ENCODE results near the gene FAM171A2.
A peak's percentile ranks its signal among the peaks of the same experiment; 100 is the strongest.

The FAM171A2 gene

DNA sequence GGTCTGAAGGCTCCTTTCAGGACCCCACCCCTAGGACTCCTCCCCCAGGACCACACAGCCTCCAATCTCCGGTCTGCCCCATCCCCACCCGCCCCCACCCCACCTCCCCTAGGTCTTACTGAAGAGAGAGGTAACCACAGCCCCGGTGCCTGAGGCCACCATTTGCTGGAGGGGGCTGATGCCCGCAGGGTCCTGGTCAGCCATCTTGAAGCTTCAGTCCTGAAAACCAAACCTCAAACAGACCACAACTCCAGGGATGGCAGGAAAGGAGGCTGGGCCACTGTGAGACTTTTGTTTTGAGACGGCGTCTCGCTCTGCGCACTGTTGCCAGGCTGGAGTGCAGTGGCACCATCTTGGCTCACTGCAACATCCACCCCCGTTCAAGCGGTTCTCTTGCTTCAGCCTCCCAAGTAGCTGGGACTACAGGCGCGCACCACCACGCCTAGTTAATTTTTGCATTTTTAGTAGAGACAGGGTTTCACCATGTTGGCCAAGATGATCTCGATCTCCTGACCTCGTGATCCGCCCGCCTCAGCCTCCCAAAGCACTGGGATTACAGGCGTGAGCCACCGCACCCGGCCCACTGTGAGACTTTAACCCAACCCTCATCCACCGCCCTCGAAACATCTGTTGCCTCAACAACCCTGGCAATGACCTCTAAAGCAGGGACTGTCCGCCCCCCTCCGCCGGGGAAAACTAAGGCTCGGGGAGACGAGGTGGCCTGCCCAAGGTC, 40.1 kb downstream of the FAM171A2 start:
- DNase-seq (ENCODE audit: low spot score) (no peak), FAIRE-seq (no peak)

DNA sequence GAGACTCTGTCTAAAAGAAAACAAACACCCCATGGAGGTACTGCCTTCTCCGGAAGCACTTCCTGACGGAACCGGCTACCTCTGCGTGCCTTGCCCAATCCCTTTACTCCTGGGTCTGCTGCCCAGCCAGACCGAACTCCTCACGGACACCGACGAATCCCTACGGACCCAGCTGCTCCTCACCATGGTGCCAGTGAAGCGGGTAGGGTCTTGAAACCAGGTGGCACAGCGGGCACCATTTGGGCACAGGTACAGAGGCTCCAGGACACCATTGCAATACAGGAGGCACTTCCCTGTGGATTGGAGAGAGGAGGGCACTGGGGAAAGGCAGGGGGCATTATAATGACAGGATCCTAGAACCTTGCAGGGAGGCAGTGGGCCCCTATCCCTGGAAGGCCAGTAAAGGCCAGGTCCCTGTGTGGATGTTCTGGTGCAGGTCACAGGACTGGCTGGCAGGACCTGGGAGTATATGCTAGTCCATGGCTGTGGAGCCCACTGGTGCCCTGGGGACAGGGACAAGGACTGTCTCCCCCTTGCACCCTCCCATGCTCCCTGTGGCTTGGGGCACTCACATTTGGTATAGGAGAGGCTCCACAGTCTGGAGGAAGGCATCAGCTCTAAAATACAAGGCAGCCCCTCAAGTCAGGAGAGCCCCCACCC, 41.3 kb downstream of the FAM171A2 start:
- no peak for DNase-seq (ENCODE audit: low spot score)
- FAIRE-seq = no peak

DNA sequence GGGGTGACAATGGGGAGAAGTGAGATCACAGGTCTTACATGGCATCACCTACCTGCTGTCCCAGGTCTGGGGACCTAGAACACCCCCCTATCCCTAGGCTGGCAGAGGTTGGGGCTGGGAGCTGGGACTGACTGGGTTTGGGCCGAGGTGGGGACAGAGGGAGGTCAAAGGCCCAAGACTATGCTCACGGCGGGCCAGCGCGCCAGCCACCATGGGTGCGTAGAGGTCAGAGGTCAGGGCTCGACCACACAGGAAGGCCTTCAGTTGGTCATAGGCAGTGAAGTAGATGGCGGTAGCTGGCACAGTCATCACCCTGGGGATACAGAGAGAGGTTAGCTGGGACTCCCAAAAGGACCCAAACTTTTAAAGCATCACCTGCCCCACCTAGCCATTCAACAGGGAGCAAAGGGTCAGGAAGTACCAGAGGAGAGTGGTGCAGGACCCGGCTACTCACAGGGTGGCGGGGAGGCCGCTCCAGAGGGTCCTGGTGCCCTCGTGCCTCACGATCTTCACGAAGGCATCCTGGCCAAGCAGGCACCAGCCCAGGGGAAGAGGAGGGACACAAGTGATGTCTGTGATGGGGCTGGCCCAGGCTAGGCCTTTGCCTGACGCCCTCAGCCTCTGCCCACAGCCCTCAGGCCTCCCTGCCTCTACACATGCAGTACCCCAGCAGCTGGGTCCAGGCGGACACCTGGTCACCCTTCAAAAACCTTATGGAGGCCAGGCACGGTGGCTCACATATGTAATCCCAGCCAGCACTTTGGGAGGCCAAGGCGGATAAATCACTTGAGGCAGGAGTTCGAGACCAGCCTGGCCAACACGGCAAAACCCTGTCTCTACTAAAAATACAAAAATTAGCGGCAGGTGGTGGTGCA, 42.2 kb downstream of the FAM171A2 start:
- DNase-seq (ENCODE audit: low spot score) = no peak
- no peak for FAIRE-seq

DNA sequence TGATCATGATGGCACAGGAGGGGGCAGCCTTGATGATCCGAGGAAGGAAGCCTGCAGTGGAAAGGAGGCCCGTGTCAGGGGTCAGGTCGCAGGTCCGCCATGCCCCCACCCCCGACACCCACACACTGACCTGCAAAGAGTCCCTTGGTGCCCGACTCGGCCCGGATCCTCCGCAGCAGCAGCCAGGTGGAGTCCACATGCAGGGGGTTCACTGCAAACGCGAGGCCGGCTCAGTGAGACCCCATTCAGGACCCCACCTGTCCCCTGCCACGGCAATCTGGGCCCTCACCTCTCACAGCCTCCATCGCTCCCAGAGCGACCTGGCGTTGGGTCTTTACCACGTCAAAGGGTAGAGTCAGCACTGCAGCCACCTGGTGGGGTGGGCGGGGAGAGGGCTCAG, 43.6 kb downstream of the FAM171A2 start:
- FAIRE-seq = no peak

DNA sequence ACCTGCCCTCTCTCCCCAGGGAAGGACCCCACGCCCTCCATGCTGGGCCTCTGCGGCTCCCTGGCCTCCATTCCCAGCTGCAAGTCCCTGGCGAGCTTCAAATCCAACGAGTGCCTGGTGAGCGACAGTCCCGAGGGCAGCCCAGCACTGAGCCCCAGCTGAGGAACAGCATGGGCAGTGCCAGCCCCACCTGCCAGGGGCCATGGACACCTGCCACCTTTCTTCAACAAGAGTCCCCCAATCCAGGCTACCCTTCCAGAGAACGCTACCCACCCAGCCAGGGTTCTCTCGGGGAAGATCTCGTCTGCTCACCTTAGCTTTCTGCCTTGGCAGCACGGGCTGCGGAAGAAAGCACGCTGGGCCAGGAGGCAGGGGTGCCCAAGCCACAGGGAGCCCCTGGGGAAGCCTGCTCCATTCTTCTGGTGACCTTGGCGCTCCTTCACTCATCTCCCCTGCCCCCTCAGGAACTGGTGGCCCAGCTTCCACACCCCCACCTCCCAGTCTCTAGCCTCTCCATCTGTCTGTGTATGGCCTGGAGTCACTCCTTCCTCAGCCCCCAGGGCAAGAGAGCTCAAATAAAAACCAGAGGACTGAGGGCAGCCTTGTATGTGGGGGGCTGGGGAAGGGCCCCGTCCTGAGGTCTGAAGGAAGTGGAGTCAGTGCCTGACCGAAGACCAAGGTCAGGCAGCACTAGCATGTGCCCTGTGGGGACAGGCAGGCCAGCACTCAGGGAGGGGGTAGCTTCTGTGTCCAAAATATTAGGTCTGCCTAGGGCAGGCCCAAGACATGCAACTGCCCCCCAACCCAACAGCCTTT, 45.4 kb downstream of the FAM171A2 start:
- no peak for FAIRE-seq
- DNase-seq (ENCODE audit: low spot score) = no peak

More for the DNA sequence above, 43.6 kb downstream of the FAM171A2 start:
- no peak for DNase-seq (ENCODE audit: low spot score)

DNA sequence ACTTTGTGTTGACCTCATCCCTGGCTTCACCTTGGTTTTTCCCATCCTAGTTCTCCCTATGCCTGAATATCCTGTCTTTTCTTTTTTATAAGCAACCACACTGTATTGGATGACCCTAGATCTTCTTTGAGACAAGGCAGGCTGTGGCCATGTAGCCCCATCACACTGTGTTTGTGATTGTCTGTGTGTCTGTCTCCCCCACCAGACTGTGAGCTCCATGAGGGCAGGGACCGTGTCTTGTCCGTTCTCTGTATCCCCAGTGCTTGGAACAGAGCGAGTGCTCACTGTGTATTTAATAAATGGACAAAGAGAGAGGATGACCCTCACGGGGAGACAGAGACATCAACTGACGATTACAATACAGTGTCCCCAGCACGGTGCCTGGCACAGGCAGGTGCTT, 46.1 kb downstream of the FAM171A2 start:
- DNase-seq (ENCODE audit: low spot score) (no peak), FAIRE-seq (no peak)

DNA sequence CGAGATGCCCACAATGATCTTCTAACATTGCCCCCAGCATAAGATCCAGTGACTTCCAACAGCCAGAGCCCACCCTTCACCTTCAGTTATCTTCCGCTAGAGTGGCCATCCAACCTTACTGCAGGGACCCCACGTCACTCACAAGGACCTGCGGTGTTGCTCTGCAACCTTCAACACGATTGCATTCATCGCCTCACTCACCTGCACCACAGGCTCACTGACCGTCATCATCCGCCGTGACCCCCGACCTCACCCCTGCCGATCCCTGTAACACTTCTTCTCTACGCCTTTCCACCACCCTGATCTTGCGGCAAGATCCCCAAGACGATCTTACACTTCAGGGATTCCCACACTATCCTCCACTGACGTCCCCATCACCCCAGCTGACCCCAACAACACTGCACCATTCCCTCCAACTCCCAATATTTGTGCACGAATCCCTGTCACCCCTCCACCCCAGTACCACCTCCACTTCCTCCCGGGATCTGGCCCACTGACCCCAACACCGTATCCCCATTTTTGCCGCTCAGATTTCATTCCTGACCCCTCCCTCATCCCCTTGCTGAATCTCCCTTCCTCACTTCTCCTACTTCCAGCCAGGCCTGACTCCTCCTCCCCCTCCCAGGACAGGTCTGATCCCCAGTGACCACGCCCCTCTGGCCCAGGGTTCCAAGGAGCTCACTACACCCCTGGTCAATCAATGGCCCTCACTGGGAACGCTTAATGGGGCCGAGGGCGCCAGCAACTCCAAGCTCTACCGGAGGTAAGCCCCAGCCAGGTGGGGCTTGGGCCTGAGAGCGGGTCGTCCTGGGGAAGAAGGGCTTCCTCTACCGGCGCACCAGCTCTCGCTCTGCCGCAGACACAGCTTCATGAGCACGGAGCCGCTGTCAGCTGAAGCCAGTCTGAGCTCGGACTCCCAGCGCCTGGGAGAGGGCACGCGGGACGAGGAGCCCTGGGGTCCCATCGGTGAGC, 47.6 kb downstream of the FAM171A2 start:
- DNase-seq (ENCODE audit: low spot score) (no peak), FAIRE-seq (peak; percentile 17)

DNA sequence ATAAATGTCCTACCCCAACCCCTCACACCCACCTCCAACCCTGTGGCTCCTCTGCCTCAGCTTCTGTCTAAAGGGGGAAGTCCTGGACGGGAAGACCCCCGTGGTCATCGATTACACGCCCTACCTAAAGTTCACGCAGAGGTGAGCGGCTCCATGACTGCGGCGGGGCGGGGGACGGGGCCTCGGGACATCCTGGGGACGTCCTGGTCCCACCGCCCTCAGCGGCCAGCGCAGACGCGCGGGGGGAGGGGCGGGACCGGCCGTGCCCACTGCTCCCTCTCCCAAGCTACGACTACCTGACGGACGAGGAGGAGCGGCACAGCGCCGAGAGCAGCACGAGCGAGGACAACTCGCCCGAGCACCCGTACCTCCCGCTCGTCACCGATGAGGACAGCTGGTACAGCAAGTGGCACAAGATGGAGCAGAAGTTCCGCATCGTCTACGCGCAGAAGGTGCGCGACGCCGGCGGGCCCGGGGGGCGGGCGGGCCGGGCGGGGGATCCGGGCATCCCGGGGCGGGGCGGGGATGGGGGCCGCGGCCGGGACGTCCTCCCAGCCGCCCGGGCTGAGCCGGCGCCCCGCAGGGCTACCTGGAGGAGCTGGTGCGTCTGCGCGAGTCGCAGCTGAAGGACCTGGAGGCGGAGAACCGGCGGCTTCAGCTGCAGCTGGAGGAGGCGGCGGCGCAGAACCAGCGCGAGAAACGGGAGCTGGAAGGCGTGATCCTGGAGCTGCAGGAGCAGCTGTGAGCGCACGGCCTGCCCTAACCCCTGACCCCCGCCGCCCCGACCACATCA, 48.6 kb downstream of the FAM171A2 start:
- FAIRE-seq (peak; percentile 90), DNase-seq (ENCODE audit: low spot score) (peak; percentile 80)

DNA sequence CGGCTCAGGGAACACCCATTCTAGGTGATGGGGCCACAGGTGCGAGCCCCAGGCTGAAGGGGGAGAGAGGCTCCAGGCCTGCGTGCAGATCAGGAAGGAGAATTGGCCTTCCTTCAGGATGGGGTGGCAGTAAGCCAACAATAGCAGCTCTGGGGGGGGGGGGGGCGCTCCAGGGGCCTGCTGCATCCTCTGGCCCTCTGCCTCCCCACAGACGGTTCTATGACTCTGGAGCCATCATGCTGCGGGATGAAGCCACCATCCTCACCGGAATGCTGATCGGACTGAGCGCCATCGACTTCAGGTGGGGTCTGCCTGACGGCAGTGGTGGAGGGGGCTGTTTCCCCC, 49.2 kb downstream of the FAM171A2 start:
- DNase-seq (ENCODE audit: low spot score) = no peak
- no peak for FAIRE-seq

DNA sequence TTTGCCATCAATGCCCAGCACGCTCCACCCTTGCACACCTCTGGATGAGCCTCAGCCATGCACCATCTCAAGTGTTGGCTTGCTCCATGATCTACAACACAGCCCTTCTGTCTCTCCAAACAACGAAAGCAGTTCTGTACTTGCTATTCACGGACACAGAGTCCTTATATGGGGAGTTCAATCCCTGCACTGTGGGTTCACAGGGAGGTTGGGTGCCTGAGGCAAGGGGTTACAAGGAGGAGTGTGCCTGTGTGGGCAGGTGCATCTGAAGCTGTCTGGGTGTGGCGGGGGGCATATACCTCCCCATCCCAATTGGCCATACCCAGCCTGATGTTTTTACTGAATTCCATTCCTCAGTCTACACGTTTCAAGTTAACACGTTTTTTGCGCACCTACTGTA, 49.6 kb downstream of the FAM171A2 start:
- peak; percentile 27 for FAIRE-seq
- DNase-seq (ENCODE audit: low spot score) = no peak

DNA sequence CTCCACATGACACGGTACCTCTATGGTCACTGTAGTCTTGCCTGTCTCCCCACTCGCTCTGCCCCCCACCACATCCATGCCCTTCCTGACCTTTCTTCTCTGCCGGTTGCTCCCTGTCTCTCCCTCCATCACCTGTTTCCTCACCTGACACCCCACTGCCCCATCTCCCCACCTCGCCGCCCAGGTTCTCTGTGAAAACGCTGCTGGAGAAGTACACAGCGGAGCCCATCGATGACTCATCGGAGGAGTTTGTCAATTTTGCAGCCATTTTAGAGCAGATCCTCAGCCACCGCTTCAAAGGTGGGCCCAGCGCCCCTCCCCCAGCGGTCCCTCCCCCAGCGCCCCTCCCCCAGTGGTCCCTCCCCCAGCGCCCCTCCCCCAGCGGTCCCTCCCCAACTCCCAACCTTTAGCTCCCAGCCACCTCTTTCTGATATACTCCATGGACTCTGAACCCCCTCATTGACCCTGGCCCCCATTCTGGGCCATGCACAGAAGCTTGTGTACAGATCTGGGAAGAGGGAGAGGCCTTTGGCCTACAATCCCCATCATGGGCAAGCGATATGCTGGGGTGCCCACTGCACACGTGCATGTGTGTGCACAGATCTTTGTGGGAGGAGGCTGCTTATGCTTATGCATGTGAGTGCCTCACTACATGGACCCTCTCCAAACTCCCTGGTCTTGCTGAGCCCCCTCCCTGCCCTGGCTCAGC, 51.1 kb downstream of the FAM171A2 start:
- FAIRE-seq (no peak), DNase-seq (ENCODE audit: low spot score) (no peak)

DNA sequence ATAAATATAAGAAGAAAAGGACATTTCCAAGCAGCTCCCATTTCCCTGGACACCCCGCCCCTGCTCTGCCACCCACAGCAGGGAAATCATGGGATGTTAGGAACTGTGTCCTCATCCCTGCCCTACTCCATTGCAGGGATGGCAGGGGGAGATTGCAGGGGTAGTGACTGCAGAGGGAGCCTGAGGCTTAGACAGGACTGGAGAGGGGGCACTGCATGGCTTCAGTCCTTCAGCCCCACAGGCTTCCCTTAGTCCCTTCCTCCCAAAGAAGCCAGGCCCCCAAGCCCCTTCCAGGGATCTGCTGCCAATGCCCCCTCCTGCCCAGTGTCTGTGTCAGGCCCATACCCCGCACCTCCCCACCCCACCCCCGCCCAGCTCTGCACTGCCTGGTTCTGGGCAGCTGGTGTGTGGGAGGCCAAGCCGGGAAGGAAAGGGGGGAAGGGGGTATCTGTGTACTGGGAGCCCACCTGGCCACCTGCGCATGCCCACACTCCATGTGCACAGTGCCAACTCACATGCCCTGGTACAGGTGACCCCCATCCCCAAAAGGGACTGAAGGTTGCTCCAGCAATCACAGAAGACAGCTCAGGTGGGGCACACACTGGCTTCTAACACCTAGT, 52.0 kb downstream of the FAM171A2 start:
- DNase-seq (ENCODE audit: low spot score) = no peak
- no peak for FAIRE-seq

DNA sequence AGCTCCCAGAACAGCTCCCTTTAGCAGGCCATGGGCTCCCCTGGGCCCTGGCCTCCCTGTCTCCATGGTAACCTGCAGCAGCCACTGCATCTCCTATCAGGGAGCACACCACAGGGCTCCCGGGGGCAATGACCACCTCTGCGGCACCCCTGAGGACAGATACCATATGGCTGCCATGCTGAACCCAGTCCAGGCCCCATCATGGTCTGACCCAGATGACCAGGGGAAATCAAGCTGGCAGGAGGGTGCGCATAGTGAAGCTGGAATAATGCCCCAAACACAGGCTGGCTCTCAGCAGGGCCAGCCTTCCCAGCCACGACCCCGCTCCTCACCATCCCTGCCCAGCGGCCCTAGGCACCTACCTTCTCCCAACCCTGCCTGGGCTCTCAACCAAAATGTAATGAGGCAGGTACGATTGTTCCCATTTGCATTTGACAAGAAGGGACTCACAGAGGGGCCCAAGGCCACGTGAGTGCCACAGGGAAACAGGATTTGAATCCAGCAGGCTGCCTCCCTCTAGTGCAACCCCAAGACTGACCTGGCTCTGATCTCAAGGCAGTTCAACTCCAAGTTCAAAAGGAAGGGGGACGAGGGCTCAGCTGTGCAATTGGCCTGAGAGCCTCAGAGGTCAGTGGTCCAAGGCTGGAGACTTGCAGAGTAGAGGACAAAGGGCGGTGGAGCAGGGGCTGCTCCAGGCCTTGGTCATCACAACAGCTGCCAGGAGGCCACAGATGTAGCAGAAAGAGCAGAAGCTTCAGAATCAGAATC, 52.9 kb downstream of the FAM171A2 start:
- DNase-seq (ENCODE audit: low spot score) = no peak
- FAIRE-seq = no peak

DNA sequence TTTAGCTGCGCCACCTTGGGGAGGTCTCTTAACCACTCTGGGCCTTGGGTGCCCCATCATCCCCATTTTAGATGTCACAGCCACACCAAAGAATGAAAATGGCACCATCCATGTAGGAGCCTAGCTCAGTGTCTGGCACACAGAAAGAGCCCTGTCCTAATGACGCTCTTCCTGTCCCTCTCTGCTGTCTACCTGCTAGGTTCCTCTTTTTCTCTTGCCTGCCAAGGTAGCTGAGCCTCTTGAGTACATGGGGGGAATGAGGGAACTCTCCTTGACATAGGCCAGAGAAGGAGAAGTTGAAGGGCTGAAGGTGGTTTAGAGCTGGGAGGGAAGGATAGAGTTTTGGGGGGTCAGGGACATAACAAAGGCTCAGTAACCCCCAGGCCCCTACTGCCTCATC, 53.5 kb downstream of the FAM171A2 start:
- DNase-seq (ENCODE audit: low spot score) (no peak), FAIRE-seq (no peak)

DNA sequence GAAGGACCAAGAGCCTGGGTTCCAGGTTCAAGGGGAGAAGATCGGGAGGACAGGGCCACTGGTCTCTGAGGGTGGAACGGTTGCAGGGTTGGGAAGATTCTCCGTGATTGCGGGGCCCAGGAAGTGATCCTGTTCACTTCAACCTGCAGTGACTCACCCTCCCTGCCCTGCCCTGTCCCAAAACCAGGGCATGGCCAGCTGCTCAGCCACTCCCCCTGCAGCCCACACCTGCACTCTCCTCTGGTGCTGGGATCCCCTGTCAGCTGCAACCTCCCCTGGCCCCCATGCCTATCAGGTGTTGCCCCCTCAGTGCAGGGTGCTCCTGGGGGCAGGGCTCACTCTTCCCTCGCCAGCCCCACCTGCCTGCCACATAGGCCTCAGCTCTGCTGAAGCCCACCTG, 54.2 kb downstream of the FAM171A2 start:
- FAIRE-seq (no peak), DNase-seq (ENCODE audit: low spot score) (no peak)

DNA sequence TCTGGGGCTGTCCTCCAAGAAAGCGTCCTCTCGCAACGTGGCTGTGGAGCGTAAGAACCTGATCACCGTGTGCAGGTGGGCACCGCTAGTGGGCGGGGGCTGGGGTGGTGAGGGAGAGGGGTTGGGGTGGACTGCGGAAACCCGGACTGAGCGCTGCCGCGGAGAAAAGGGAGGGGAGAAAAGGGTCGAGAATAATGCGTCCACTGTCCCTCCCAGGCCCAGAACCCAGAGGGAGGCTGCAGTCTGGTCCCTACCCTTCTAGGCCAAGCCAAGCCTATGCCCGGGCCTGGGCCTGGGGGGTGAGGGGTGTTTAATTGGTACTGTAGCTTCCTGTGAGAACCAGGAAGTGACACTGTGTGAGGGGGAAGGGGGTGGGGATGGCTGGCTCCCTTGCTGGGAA, 54.8 kb downstream of the FAM171A2 start:
- no peak for DNase-seq (ENCODE audit: low spot score)

DNA sequence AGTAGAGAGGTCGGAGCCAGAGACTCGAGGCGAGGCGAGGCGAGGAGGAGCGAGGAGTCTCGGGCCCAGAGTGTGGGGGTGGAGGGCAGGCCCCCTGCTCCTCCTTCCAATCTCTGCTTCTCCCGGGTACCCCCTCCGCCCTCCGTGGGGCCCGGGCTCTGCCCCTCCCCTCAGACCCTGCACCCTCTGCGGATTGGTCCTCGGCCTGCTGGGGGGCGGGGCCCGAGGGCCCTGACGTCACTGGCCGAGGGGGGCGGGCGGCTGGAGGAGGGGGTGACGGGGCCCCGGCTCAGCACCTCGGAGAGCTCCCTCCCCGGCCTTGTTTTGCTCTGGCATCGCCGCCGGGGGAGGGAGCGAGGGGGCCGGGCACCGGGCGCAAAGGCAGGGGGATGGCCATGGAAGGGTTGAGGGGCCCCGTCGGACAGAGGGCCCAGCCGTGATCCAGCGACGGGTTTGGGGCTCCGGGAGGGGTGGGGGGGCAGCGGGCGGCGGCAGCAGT, 55.3 kb downstream of the FAM171A2 start, which contains the start of gene RUNDC3A:
RUNDC3A (plus strand) TSS at position 282 of the 499 bp plus-strand sequence. CDS start 232 bp downstream, outside the sequence.
- no peak for FAIRE-seq
- DNase-seq (ENCODE audit: low spot score) = peak; percentile 98

More for the DNA sequence above, 54.8 kb downstream of the FAM171A2 start:
- no peak for FAIRE-seq

Measured in urothelium cell line (cell line).